Osteocyte (in vitro differentiated cells): ENCODE measurements around the gene DPP6. TPM values are rescaled to one million over a fixed set of nuclear protein-coding genes. Genes with fewer than 3 reads are reported as not detected.
A peak's percentile ranks its signal among the peaks of the same experiment; 100 is the strongest.

Experiments used
- DNase-seq: peaks from one replicate; pipeline ENCODE4 v3.0.0; 2021; ENCODE audit warnings: mixed read lengths; ENCODE audit not compliant: unreplicated experiment; ENCODE audit errors: extremely low spot score
- H3K27ac Mint-ChIP-seq: one replicate; pipeline ENCODE4 v1.8.0; 2021; ENCODE audit warnings: mild to moderate bottlenecking, mixed read lengths; ENCODE audit not compliant: unreplicated experiment
- H3K27me3 Mint-ChIP-seq: one replicate; pipeline ENCODE4 v1.8.0; 2021; ENCODE audit warnings: mixed read lengths; ENCODE audit not compliant: unreplicated experiment
- H3K36me3 Mint-ChIP-seq: one replicate; pipeline ENCODE4 v1.8.0; 2021; ENCODE audit warnings: mixed read lengths; ENCODE audit not compliant: unreplicated experiment
- H3K4me1 Mint-ChIP-seq: one replicate; pipeline ENCODE4 v1.8.0; 2021; ENCODE audit warnings: mixed read lengths; ENCODE audit not compliant: unreplicated experiment
- H3K4me3 Mint-ChIP-seq: one replicate; pipeline ENCODE4 v1.8.0; 2021; ENCODE audit warnings: mild to moderate bottlenecking, moderate library complexity, mixed read lengths; ENCODE audit not compliant: unreplicated experiment
- H3K9me3 Mint-ChIP-seq: one replicate; pipeline ENCODE4 v1.8.0; 2021; ENCODE audit warnings: mixed read lengths; ENCODE audit not compliant: unreplicated experiment
- total RNA-seq: library from RNA; stranded (reverse); gene quantifications from 2 replicates; pipeline ENCODE4 v1.2.1, GENCODE V29; 2021
- TF ChIP-seq, protein P1 (sequence below): fragments of 200-600 bp; sonication (generic); IDR thresholded peaks from 2 replicates; pipeline ENCODE4 v1.5.0; 2021; ENCODE audit warnings: antibody characterized with exemption, mild to moderate bottlenecking, moderate library complexity

DPP6 gene
- total RNA-seq, 1 donor from 2014 or later: not detected

DNA sequence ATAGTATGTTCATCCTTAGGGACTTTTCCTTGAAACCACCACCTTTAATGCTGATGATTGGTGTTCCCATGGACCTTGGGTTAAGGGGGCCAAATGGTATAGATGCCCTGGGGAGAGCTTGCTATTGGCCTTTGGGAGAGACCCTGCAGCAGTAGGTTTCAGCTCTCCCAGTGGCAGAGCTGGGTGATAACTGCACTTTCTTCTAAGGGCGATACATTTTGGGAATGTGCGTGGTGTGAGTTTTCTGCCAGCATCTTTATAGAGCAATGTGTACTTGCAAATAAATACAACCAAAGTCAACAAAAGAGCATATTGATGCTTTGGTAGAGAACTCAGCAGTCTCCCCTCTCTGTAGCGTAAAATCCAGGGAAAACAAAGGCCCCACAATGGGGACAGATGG lies 546.7 kb downstream of the DPP6 start:
- H3K27ac Mint-ChIP-seq: no peak overlapping the region

DNA sequence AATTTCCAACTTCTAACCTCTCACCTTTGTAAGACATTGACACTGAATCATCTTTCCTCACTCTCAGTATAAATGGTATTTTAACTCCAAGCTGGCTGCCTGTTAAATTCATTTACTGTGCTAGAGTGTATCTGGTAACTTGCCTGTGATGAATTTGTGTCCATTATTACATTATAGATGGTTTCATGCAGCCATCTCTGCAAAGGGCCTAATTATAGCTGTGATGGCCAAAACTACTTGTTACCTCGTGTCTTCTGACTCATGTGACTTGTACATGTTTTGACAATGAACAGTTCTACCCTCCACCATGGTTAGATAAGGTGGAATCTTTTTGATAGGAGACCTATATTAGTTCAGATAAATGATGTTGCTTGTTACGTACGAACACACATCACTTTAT lies 558.7 kb downstream of the DPP6 start:
- TF ChIP-seq, protein P1, sequence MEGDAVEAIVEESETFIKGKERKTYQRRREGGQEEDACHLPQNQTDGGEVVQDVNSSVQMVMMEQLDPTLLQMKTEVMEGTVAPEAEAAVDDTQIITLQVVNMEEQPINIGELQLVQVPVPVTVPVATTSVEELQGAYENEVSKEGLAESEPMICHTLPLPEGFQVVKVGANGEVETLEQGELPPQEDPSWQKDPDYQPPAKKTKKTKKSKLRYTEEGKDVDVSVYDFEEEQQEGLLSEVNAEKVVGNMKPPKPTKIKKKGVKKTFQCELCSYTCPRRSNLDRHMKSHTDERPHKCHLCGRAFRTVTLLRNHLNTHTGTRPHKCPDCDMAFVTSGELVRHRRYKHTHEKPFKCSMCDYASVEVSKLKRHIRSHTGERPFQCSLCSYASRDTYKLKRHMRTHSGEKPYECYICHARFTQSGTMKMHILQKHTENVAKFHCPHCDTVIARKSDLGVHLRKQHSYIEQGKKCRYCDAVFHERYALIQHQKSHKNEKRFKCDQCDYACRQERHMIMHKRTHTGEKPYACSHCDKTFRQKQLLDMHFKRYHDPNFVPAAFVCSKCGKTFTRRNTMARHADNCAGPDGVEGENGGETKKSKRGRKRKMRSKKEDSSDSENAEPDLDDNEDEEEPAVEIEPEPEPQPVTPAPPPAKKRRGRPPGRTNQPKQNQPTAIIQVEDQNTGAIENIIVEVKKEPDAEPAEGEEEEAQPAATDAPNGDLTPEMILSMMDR: no peak
- H3K27ac Mint-ChIP-seq: no peak overlapping the region
- H3K27me3 Mint-ChIP-seq: no peaks in the 10 kb centered on the region
- no peak for DNase-seq
- H3K9me3 Mint-ChIP-seq: peaks cover 27% of the 10 kb centered on the region
- no peak overlapping the region for H3K4me3 Mint-ChIP-seq
- H3K4me1 Mint-ChIP-seq: no peaks in the 10 kb centered on the region
- H3K36me3 Mint-ChIP-seq: no peaks in the 10 kb centered on the region

More for the DNA sequence above, 546.7 kb downstream of the DPP6 start:
- Mint-ChIP-seq H3K9me3 (peaks cover 6% of the 10 kb centered on the region), H3K4me3 (no peak overlapping the region), H3K27me3 (no peaks in the 10 kb centered on the region), H3K36me3 (no peaks in the 10 kb centered on the region), H3K4me1 (no peaks in the 10 kb centered on the region)
- TF ChIP-seq, protein P1: no peak
- peak; percentile 17 for DNase-seq

DNA sequence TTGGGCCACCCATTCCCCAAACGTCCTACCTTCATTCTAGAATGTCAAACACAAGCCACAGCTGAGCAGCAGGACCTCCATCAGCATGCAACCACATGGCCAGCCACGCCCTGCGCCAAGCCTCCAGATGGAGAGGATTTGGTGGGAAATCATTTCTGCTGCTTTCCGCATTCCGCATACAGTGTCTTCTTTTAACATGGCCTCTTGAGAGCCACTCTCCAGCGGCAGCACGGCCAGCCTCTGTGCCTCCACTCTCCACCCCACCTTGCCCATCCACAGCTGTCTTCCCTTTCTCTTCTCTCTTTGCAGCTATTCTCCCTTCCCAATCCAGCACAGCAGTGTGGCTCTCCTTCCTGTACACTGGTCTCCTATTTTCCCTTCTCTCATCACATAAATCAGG lies 561.6 kb downstream of the DPP6 start:
- DNase-seq: peak; percentile 64
- TF ChIP-seq, protein P1: no peak
- no peaks in the 10 kb centered on the region for H3K27me3 Mint-ChIP-seq
- no peaks in the 10 kb centered on the region for H3K4me1 Mint-ChIP-seq
- no peak overlapping the region for H3K27ac Mint-ChIP-seq
- H3K4me3 Mint-ChIP-seq: no peak overlapping the region
- peaks cover 48% of the 10 kb centered on the region for H3K9me3 Mint-ChIP-seq
- H3K36me3 Mint-ChIP-seq: no peaks in the 10 kb centered on the region

DNA sequence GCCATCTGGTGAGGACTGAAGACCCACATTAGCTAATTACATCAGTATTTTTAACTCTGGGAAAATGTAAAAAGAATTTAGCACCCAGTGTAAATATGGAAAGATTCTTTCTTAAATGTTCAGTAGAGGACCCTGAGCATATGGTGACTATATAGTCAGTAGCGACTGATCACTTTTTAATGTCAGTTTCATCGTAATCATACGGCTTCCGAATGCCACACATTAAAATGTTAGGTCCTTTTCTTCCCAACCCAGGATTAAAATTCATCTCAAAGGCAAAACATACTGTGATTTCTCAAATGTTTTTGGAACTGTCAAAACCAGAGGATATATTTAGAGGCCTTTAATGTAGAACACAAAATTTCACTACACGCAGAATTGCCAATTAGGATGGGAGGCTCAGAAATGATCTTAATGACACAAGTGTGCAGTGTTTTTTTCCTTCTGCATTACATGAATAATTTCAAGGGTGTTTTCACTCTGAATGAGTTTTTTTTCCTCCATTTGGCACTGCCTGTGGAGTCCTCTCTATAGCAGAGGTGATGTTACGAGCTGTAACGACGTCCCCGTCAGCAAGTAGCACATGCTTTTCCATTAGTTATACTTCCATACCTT lies 568.0 kb downstream of the DPP6 start:
- no peak for DNase-seq
- Mint-ChIP-seq H3K4me1 (no peaks in the 10 kb centered on the region), H3K36me3 (no peaks in the 10 kb centered on the region), H3K9me3 (peaks cover 48% of the 10 kb centered on the region), H3K27me3 (no peaks in the 10 kb centered on the region), H3K4me3 (no peak overlapping the region), H3K27ac (no peak overlapping the region)
- TF ChIP-seq, protein P1: no peak

DNA sequence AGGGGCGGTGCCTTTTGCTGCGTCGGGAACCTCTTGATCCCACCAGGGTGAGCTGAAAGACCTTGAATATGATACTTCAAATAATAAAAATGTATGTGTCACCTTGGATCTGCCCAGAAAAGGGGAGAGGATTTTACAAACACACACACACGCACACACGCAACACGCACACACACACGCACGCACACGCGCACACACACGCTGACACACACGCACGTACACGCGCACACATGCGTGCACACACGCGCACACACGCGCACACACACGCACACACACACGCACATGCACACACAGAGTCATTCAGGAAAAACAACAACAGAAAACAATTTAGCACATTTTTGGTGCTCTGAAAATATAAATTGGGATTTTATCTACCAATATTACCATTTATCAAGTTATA lies 571.2 kb downstream of the DPP6 start:
- Mint-ChIP-seq H3K27ac (no peak overlapping the region), H3K9me3 (peaks cover 35% of the 10 kb centered on the region), H3K4me1 (no peaks in the 10 kb centered on the region), H3K36me3 (no peaks in the 10 kb centered on the region), H3K27me3 (no peaks in the 10 kb centered on the region), H3K4me3 (no peak overlapping the region)
- DNase-seq: no peak
- TF ChIP-seq, protein P1: no peak
